ENCODE data around the gene KLF15. TPM values are rescaled to one million over a fixed set of nuclear protein-coding genes. Genes with fewer than 3 reads are reported as not detected.

KLF15 gene
- total and polyA plus RNA-seq, 9 of the 15 experiments (the other 6 are each of a cell fraction or from before 2014, with no cell fraction given): 0.08 to 4.8 (median 1.2) TPM

- TF ChIP-seq, protein P1, sequence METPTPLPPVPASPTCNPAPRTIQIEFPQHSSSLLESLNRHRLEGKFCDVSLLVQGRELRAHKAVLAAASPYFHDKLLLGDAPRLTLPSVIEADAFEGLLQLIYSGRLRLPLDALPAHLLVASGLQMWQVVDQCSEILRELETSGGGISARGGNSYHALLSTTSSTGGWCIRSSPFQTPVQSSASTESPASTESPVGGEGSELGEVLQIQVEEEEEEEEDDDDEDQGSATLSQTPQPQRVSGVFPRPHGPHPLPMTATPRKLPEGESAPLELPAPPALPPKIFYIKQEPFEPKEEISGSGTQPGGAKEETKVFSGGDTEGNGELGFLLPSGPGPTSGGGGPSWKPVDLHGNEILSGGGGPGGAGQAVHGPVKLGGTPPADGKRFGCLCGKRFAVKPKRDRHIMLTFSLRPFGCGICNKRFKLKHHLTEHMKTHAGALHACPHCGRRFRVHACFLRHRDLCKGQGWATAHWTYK (CRISPR knock-in tag; IDR thresholded peaks at IDR 0.05): no peak
- no peak for TF ChIP-seq BRD4 (IDR thresholded peaks at IDR 0.05)
These were observed 15.0 kb downstream of the KLF15 start (continued) for GRCh38 chr3:126342211-126342610.

DNA sequence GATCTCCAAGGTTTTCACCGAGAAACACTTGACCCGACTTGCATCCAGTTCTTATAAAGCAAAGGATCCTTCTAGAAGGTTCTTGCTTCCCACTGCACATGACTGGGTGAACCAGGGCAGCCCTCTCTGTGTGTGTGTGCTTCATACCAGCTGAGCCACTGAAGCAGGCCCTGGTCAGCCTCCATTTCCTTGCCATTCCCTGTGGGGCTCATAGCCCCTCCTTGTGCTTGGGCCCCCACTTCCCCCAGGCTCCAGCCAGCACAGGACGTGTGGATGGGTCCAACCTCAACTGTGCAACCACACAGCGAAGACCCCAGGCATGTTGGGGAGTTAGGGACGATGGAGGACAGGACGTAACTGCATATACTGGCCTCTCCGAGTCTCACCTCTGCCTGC is 15.5 kb downstream of the KLF15 start:
- ChIA-PET CTCF (ENCODE audit: low intra/inter-chr PET ratio) (interaction anchor here (0.9 kb wide), 1 partner anchor 96 kb away, joined by 3 read pairs; no protein-coding TSS in a partner anchor), POLR2A (no interaction called here)
- DNase-seq (ENCODE audit: extremely low read depth in 1 of 4, low spot score in 3 of 4) (no peak), FAIRE-seq (no peak), ATAC-seq (no peak)
- no TSS peak for BruUV-seq (replicated peaks)
- Histone ChIP-seq H3K9ac (ENCODE audit: insufficient read depth in 1 of 2, low read depth in 2 of 2, low read length in 2 of 2) (no peak overlapping the region), H3K36me3 (ENCODE audit: control insufficient read depth, insufficient read depth, low read length) (no peaks in the 10 kb centered on the region), H3K27ac (ENCODE audit: extremely low read depth, low read depth, low read length) (no peak overlapping the region), H4K20me1 (replicated peaks; ENCODE audit: control insufficient read depth, insufficient read depth, low read length) (no peaks in the 10 kb centered on the region; the same call in 1 of the 2 replicates), H3K4me2 (ENCODE audit: insufficient read depth, low read length) (no peak overlapping the region), H3K4me1 (replicated peaks in 1 of 2; ENCODE audit: control insufficient read depth in 2 of 2, insufficient read depth in 2 of 2, low read length in 2 of 2) (peaks cover 0 to 3% of the 10 kb centered on the region in 2 experiments; a peak in 1 of 5 replicates), H3K79me2 (ENCODE audit: control insufficient read depth, insufficient read depth, low read length) (no peaks in the 10 kb centered on the region), H2AFZ (ENCODE audit: low read depth, low read length) (no peak overlapping the region), H3K9me1 (ENCODE audit: control insufficient read depth, insufficient read depth, low read length) (no peaks in the 10 kb centered on the region), H3K4me3 (no peak overlapping the region), H3K9me3 (replicated peaks; ENCODE audit: control insufficient read depth, insufficient read depth, low read depth, low read length) (no peaks in the 10 kb centered on the region), H3K27me3 (ENCODE audit: control insufficient read depth in 2 of 2, insufficient read depth in 2 of 2, low read length in 2 of 2) (no peaks in the 10 kb centered on the region; a peak in 1 of 5 replicates)
- intact Hi-C loops (cut with micrococcal nuclease): no loop called here
- in situ Hi-C loops (cut with MboI): no loop called here
- TF ChIP-seq, protein P2, sequence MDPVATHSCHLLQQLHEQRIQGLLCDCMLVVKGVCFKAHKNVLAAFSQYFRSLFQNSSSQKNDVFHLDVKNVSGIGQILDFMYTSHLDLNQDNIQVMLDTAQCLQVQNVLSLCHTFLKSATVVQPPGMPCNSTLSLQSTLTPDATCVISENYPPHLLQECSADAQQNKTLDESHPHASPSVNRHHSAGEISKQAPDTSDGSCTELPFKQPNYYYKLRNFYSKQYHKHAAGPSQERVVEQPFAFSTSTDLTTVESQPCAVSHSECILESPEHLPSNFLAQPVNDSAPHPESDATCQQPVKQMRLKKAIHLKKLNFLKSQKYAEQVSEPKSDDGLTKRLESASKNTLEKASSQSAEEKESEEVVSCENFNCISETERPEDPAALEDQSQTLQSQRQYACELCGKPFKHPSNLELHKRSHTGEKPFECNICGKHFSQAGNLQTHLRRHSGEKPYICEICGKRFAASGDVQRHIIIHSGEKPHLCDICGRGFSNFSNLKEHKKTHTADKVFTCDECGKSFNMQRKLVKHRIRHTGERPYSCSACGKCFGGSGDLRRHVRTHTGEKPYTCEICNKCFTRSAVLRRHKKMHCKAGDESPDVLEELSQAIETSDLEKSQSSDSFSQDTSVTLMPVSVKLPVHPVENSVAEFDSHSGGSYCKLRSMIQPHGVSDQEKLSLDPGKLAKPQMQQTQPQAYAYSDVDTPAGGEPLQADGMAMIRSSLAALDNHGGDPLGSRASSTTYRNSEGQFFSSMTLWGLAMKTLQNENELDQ (CRISPR knock-in tag; IDR thresholded peaks at IDR 0.05; ENCODE audit: borderline replicate concordance): no peak
- TF ChIP-seq EWSR1 (IDR thresholded peaks at IDR 0.05; ENCODE audit: borderline replicate concordance, low read depth, partially characterized antibody) (no peak), ZNF124 (CRISPR knock-in tag; IDR thresholded peaks at IDR 0.05) (no peak), ADNP (tag; IDR thresholded peaks at IDR 0.05) (no peak), ZNF668 (CRISPR knock-in tag; IDR thresholded peaks at IDR 0.05) (no peak), ZNF280B (CRISPR knock-in tag; IDR thresholded peaks at IDR 0.05) (no peak)
- TF ChIP-seq, protein P3, sequence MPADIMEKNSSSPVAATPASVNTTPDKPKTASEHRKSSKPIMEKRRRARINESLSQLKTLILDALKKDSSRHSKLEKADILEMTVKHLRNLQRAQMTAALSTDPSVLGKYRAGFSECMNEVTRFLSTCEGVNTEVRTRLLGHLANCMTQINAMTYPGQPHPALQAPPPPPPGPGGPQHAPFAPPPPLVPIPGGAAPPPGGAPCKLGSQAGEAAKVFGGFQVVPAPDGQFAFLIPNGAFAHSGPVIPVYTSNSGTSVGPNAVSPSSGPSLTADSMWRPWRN (IDR thresholded peaks at IDR 0.05; ENCODE audit: low read depth): no peak
- WGBS (ENCODE audit: insufficient coverage, low coverage, missing lambda C conversion rate): 34% methylated on average over 5 of the region's 7 CpGs
